Glutamatergic neuron (in vitro differentiated cells): ENCODE results near the gene NECTIN4. TPM values are rescaled to one million over a fixed set of nuclear protein-coding genes. Genes with fewer than 3 reads are reported as not detected.

Source experiments
- DNase-seq: peaks from one replicate; pipeline ENCODE4 v3.0.0; 2022
- H3K27ac Mint-ChIP-seq: one replicate; pipeline ENCODE4 v1.8.0; 2020; ENCODE audit warnings: mild to moderate bottlenecking, mixed read lengths, inconsistent platforms; ENCODE audit not compliant: unreplicated experiment
- H3K27me3 Mint-ChIP-seq: one replicate; pipeline ENCODE4 v1.8.0; 2020; ENCODE audit warnings: mild to moderate bottlenecking, moderate library complexity, mixed read lengths, inconsistent platforms; ENCODE audit not compliant: unreplicated experiment
- H3K36me3 Mint-ChIP-seq: one replicate; pipeline ENCODE4 v1.8.0; 2020; ENCODE audit warnings: mild to moderate bottlenecking, mixed read lengths, inconsistent platforms; ENCODE audit not compliant: unreplicated experiment
- H3K4me1 Mint-ChIP-seq: one replicate; pipeline ENCODE4 v1.8.0; 2020; ENCODE audit warnings: mild to moderate bottlenecking, low read depth, mixed read lengths, inconsistent platforms; ENCODE audit not compliant: unreplicated experiment
- H3K4me3 Mint-ChIP-seq: one replicate; pipeline ENCODE4 v1.8.0; 2020; ENCODE audit warnings: mild to moderate bottlenecking, mixed read lengths, inconsistent platforms; ENCODE audit not compliant: unreplicated experiment
- H3K9me3 Mint-ChIP-seq: one replicate; pipeline ENCODE4 v1.8.0; 2020; ENCODE audit warnings: mild to moderate bottlenecking, moderate library complexity, mixed read lengths, inconsistent platforms; ENCODE audit not compliant: unreplicated experiment
- total RNA-seq: library from RNA; stranded (reverse); fragmentation: NEBNext Ultra II Directional; extraction: Animal tissue kit (Norgen Biotek cat#: 25700); gene quantifications from one replicate; pipeline ENCODE4 v1.2.1, GENCODE V29; 2021; ENCODE audit not compliant: unreplicated experiment
- TF ChIP-seq, protein P1 (sequence below): fragments of 200-600 bp; sonication (generic); IDR thresholded peaks from one replicate; pipeline ENCODE4 v1.5.0; 2021; ENCODE audit not compliant: partially characterized antibody, unreplicated experiment

NECTIN4 gene
- total RNA-seq, 1 donor from 2014 or later: 0.39 TPM

- Mint-ChIP-seq H3K27ac (peak overlapping the region; percentile 66), H3K36me3 (peaks cover 5% of the 10 kb centered on the region), H3K27me3 (peaks cover 22% of the 10 kb centered on the region), H3K9me3 (peaks cover 20% of the 10 kb centered on the region), H3K4me3 (no peak overlapping the region), H3K4me1 (peaks cover 14% of the 10 kb centered on the region)
- TF ChIP-seq, protein P1, sequence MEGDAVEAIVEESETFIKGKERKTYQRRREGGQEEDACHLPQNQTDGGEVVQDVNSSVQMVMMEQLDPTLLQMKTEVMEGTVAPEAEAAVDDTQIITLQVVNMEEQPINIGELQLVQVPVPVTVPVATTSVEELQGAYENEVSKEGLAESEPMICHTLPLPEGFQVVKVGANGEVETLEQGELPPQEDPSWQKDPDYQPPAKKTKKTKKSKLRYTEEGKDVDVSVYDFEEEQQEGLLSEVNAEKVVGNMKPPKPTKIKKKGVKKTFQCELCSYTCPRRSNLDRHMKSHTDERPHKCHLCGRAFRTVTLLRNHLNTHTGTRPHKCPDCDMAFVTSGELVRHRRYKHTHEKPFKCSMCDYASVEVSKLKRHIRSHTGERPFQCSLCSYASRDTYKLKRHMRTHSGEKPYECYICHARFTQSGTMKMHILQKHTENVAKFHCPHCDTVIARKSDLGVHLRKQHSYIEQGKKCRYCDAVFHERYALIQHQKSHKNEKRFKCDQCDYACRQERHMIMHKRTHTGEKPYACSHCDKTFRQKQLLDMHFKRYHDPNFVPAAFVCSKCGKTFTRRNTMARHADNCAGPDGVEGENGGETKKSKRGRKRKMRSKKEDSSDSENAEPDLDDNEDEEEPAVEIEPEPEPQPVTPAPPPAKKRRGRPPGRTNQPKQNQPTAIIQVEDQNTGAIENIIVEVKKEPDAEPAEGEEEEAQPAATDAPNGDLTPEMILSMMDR: no peak
- peak; percentile 61 for DNase-seq
Observed at GRCh38 chr1:161082996-161083747, 6.2 kb downstream of the NECTIN4 start.

DNA sequence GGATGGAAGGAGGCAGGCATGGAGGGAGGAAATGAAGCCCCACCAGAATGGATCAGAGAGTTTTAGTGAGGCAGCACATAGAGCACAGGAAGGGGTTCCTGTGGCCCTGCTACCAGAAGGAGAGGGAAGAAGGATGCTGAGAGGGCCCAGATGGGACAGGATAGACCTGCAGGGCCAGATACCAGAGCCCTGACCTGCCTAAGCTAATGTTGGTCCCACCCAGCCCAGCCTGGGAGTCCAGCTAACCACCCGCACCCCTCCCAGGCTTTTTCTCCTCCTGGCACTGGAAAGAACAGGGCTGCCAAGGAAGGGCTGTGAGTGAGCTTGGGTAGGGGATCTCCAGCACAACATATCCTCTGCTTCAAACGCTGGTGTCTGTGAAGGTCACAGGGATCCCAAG, 6.9 kb downstream of the NECTIN4 start:
- Mint-ChIP-seq H3K4me3 (no peak overlapping the region), H3K27me3 (peaks cover 22% of the 10 kb centered on the region), H3K4me1 (peaks cover 14% of the 10 kb centered on the region), H3K9me3 (peaks cover 20% of the 10 kb centered on the region), H3K27ac (no peak overlapping the region), H3K36me3 (peaks cover 5% of the 10 kb centered on the region)
- DNase-seq: no peak
- TF ChIP-seq, protein P1: no peak

GRCh38 chr1:161081519-161081918, 7.8 kb downstream of the NECTIN4 start:
- Mint-ChIP-seq H3K36me3 (peaks cover 5% of the 10 kb centered on the region), H3K4me1 (peaks cover 14% of the 10 kb centered on the region), H3K27ac (peak overlapping the region; percentile 70), H3K9me3 (peaks cover 20% of the 10 kb centered on the region), H3K4me3 (no peak overlapping the region), H3K27me3 (peaks cover 22% of the 10 kb centered on the region)
- no peak for DNase-seq
- TF ChIP-seq, protein P1: no peak

DNA sequence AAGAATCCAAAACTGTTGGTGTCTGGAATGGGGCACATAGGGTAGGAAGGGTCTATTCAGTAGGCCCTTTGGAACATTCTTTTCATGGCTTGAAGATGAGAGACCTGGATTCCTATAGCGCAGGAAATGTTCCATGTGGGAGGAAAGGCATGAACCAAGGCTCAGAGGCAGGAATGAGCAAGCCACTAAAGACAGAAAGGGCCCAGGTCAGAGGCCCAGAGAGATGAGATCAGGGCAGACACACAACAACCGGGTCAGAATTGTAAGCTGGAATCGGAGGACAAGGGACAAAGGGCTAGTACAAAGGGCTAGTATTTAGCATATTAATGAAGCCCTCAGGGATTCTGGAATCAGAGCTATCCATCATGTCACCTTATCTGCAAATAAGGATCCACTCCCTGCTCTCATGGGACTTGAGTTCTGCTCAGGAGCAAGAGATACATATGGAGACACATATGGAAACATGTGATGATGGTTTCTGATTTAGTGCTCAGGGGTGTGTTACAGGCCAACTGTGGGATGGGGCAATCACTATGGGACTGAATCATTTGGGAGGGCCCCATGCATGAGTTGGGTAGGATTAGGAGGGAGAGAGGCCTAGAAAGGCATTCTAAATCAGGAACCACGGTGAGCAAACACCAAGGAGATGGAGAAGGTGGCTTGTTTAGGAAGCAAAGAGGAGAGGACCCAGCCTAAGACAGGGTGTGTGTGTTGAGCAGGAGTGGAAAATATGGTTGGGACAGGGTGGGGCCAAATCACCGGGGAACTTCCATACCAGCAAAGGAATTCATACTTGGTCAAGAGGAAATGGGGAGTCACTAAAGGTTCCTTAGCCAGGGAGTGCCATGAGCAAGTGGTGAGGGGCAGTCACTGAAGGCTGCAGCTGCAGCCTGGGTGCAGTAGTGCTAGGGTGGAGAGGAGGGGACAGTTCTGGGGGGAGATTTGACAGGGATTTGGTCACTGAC, 8.6 kb downstream of the NECTIN4 start:
- H3K27me3 Mint-ChIP-seq: peaks cover 21% of the 10 kb centered on the region
- DNase-seq: no peak
- H3K4me3 Mint-ChIP-seq: peak overlapping the region; percentile 39
- H3K9me3 Mint-ChIP-seq: peaks cover 16% of the 10 kb centered on the region
- H3K27ac Mint-ChIP-seq: peak overlapping the region; percentile 70
- peaks cover 14% of the 10 kb centered on the region for H3K4me1 Mint-ChIP-seq
- TF ChIP-seq, protein P1: no peak
- H3K36me3 Mint-ChIP-seq: peaks cover 5% of the 10 kb centered on the region
